NCI-H1930 (cell line): ENCODE measurements around the gene CREB5.

Experiments used
- DNase-seq, 2 experiments: peaks; one replicate each; lab custom pipeline; 2025; lab: John Stamatoyannopoulos, UW

Gene CREB5

GRCh38 chr7:28516390-28517172 is 104.3 kb downstream of the CREB5 start:
- DNase-seq: no peak

GRCh38 chr7:28517206-28517605 is 104.9 kb downstream of the CREB5 start:
- no peak for DNase-seq

GRCh38 chr7:28517606-28518005 is 105.3 kb downstream of the CREB5 start:
- DNase-seq: no peak

- DNase-seq: no peak
These were observed 108.0 kb downstream of the CREB5 start for GRCh38 chr7:28520074-28521015.

GRCh38 chr7:28524978-28525377 is 112.7 kb downstream of the CREB5 start:
- DNase-seq: no peak

- DNase-seq: no peak
These were observed 116.6 kb downstream of the CREB5 start for GRCh38 chr7:28528899-28529298.

- DNase-seq: no peak
These were observed 117.4 kb downstream of the CREB5 start for GRCh38 chr7:28529755-28530154.

- DNase-seq: no peak
These were observed 118.0 kb downstream of the CREB5 start for GRCh38 chr7:28530175-28530802.

GRCh38 chr7:28530803-28531175 is 118.5 kb downstream of the CREB5 start:
- DNase-seq: no peak

- no peak for DNase-seq
These were observed 119.0 kb downstream of the CREB5 start for GRCh38 chr7:28531291-28531690.

- no peak for DNase-seq
These were observed 119.9 kb downstream of the CREB5 start for GRCh38 chr7:28532181-28532580.

GRCh38 chr7:28533267-28533666 is 120.9 kb downstream of the CREB5 start:
- no peak for DNase-seq

- no peak for DNase-seq
These were observed 121.6 kb downstream of the CREB5 start for GRCh38 chr7:28533731-28534531.

GRCh38 chr7:28536259-28536658 is 123.9 kb downstream of the CREB5 start:
- no peak for DNase-seq

- no peak for DNase-seq
These were observed 127.1 kb downstream of the CREB5 start for GRCh38 chr7:28539289-28539981.

- no peak for DNase-seq
These were observed 130.1 kb downstream of the CREB5 start for GRCh38 chr7:28542410-28542809.

GRCh38 chr7:28544453-28545117 is 132.3 kb downstream of the CREB5 start:
- DNase-seq: no peak

GRCh38 chr7:28546067-28546466 is 133.7 kb downstream of the CREB5 start:
- DNase-seq: no peak

- no peak for DNase-seq
These were observed 134.8 kb downstream of the CREB5 start for GRCh38 chr7:28547115-28547514.

GRCh38 chr7:28548416-28548815 is 136.1 kb downstream of the CREB5 start:
- DNase-seq: no peak

GRCh38 chr7:28549998-28550397 is 137.7 kb downstream of the CREB5 start:
- no peak for DNase-seq
